H1 (cell line): ENCODE results near the gene STKLD1. TPM values are rescaled to one million over a fixed set of nuclear protein-coding genes. Genes with fewer than 3 reads are reported as not detected.

ENCODE experiments used
- CREB1 ChIP-seq: IDR thresholded peaks from 2 replicates; pipeline ENCODE4 v1.6.1; 2012; ENCODE audit warnings: inconsistent platforms
- EP300 ChIP-seq, 2 experiments: IDR thresholded peaks; 1 replicate in 1 of 2; 2 replicates in 1 of 2; pipeline ENCODE4 v1.6.1; 2011 to 2012; ENCODE audit warnings: low read depth in 2 of 2, low read length in 2 of 2, mild to moderate bottlenecking in 2 of 2, borderline replicate concordance in 1 of 2, inconsistent platforms in 1 of 2, moderate library complexity in 1 of 2
- RNF2 ChIP-seq: fragments of 200-900, 300-1000 bp; sonication (generic); IDR thresholded peaks from 2 replicates; pipeline ENCODE4 v1.7.1; 2016; ENCODE audit warnings: borderline replicate concordance, low read depth, mild to moderate bottlenecking, antibody characterized with exemption, low read length; ENCODE audit not compliant: poor library complexity, severe bottlenecking; ENCODE audit errors: missing control alignments
- polyA plus RNA-seq, 7 experiments: library from polyadenylated mRNA; depleted of rRNA in 3 of 7; stranded (reverse) in 5 of 7; unstranded in 2 of 7; fragments of >200 nt in 5 of 7; fragments of 200-250 nt in 2 of 7; gene quantifications; 1 replicate in 5 of 7; 2 replicates in 1 of 7; 4 replicates in 1 of 7; pipeline versions ENCODE4 v1.2.1 to v1.2.3, GENCODE V29; 2011 to 2013; ENCODE audit warnings: missing spikeins in 2 of 7, mixed read lengths in 2 of 7
- total RNA-seq: library from RNA; stranded (reverse); fragmentation: NEBNext Ultra II Directional; extraction: Animal tissue kit (Norgen Biotek cat#: 25700); gene quantifications from 2 replicates; pipeline ENCODE4 v1.2.1, GENCODE V29; 2021

STKLD1 gene
- total and polyA plus RNA-seq, 2 of the 8 experiments (the other 6 are each of a cell fraction or from before 2014, with no cell fraction given) = 0.26 TPM; not detected in 1

DNA sequence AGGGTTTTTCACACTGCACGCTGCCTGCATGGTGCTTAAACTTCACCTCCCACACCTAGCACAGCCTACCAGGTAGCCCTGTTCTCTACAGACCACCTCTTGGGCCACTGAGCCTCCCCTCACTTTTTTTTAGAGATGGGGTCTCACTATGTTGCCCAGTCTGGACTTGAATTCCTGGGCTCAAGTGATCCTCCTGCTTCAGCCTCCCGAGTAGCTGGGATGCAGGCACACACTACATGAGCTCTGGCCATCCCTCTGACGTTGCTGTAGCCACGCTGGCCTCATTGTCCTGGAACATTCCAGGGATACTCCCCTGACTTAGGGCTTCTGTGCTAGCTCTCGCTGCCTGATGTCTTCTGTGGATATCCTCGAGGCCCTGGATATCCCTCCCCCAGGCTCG is 76.4 kb downstream of the STKLD1 start (continued):
- no peak for TF ChIP-seq EP300 (IDR thresholded peaks at IDR 0.05; ENCODE audit: borderline replicate concordance in 1 of 2, low read depth in 2 of 2, low read length in 2 of 2)
- no peak for TF ChIP-seq CREB1
- TF ChIP-seq RNF2 = no peak
- TF ChIP-seq, all 59 proteins: peak for 0
